K562 (cell line): ENCODE results near the gene OR5K1.

Experiments
- FOSL1 ChIP-seq: fragments of 200-800 bp; sonication (Bioruptor generic); conservative IDR thresholded peaks from 2 replicates; pipeline ENCODE4 v1.6.1; 2016; ENCODE audit warnings: missing genetic modification characterization, missing compliant biosample characterization
- GATAD2A ChIP-seq: fragments of 450-650 bp; IDR thresholded peaks from 2 replicates; pipeline ENCODE4 v1.6.1; 2017
- ZKSCAN8 ChIP-seq: fragments of 200-800 bp; sonication (Bioruptor generic); IDR thresholded peaks from 2 replicates; pipeline ENCODE4 v1.6.1; 2016; ENCODE audit warnings: missing genetic modification characterization, missing compliant biosample characterization
- TF ChIP-seq, protein P1 (sequence below): sonication (generic); formaldehyde crosslinking; IDR thresholded peaks from 2 replicates; pipeline ENCODE4 v1.8.0; 2022; ENCODE audit warnings: missing genetic modification reagents, mild to moderate bottlenecking, borderline replicate concordance

DNA sequence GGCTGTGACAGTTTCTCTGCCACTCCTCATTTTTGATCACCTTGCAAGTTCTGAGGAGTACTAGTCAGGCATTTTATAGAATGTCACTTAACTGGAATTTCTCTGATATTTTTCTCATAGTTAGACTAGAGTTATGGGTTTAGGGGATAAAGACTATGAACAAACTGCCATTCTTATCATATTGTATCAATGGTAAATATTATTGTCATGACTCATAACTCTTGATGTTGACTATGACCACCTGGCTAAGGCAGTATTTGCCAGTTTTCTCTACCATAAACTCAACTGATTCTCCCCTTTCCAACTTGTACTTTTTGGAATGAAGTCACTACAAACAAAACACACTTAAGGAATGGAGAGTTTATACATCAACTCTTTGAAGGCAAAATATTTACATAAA is 22.7 kb upstream of the OR5K1 start:
- TF ChIP-seq ZKSCAN8 (no peak), GATAD2A (no peak), FOSL1 (no peak)
- TF ChIP-seq, protein P1, sequence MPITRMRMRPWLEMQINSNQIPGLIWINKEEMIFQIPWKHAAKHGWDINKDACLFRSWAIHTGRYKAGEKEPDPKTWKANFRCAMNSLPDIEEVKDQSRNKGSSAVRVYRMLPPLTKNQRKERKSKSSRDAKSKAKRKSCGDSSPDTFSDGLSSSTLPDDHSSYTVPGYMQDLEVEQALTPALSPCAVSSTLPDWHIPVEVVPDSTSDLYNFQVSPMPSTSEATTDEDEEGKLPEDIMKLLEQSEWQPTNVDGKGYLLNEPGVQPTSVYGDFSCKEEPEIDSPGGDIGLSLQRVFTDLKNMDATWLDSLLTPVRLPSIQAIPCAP (CRISPR knock-in tag) = no peak
